ENCODE data around the gene HUNK. TPM values are rescaled to one million over a fixed set of nuclear protein-coding genes. Genes with fewer than 3 reads are reported as not detected.
"Not testable (repeated sequence)": the region's sequence is repeated elsewhere in the genome, so short reads cannot be mapped to it uniquely, and the experiment has no call there.

HUNK gene
- total RNA-seq, 1 donor from 2014 or later: 1.8 TPM

DNA sequence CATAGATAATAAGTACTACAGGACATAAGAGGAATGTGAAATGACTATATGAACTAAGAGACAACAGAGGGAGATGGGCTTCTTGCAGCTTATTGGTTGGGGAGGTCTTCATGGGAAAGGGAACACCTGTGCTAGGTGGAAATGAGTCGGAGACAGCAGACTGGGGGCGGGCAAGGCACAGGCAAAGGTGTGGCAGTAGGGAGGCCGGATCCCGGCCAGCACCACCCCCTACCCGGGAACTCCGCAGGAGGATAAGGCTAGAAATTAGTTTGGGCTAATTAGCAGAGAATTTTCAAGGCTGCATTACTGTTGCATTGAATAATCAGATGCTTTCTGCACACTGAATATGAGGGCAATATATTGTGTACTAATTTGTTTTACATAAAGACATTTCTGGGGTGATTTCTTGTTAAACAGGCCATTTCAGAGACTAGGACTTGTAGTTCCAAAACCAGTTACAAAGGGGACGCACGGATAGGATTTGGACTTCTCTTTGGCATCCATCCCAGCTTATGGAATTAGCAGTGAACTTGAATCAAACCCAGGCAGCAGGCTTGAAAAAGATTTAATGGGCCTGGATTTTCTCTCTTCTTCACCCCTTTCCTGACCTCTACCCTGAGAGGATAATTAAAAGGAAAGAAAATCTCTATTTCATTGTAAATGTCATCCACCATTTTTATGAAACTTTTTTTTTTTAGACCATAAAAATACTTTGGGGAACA lies 2.2 kb upstream of the HUNK start:
- no peak for DNase-seq (ENCODE audit: low read depth)

DNA sequence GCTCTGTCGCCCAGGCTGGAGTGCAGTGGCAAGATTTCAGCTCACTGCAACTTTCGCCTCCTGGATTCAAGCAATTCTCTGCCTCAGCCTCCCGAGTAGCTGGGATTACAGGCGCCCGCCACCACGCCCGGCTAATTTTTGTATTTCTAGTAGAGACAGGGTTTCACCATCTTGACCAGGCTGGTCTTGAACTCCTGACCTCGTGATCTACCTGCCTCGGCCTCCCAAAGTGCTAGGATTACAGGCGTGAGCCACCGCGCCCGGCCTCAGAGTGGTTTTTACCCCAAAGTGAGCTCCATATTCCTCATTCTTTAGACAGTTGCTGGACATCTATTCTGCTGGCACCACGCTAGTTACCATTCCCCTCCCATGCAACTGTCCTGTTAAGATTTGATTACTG lies 1.4 kb upstream of the HUNK start:
- DNase-seq (ENCODE audit: low read depth): not testable (repeated sequence)

DNA sequence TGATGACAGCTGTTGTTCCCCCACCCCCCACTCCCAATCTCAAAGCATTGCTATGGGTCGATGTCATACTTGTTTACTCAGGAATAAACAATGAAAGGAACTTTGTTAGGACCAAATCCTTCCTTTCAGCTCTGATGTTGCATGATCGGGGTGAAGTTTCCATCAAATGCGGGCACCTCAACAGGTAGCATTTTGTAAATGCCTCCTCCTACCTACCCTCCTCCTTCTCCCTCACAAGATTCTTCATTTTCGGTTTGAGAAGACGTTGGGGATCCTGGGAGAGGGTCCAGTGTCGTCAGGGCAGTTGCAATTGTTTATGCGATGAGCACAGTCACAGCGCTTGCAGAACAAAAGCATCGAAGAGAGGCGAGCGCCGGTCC lies 758 bp upstream of the HUNK start:
- no peak for DNase-seq (ENCODE audit: low read depth)

DNA sequence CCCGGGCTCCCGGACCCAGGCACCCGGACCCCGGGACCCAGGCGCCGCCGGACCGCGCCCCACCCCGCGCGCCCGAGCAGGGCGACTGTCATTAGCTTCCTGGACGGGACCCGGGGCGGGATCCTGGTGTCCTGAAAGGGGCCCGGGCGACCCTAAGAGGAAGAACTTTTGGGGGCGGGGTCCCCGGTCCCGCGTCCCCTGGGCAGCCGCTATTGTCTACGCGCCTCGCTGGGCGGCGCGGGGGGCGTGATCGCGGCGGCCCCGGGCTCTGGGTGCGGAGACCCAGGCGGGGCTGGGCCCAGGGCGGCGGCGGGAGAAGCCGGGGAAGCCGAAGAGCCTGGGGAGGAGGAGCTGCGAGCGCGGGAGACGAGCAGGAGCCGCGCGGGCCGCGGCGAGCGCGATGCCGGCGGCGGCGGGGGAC lies 465 bp downstream of the HUNK start:
- DNase-seq (ENCODE audit: low read depth): no peak

DNA sequence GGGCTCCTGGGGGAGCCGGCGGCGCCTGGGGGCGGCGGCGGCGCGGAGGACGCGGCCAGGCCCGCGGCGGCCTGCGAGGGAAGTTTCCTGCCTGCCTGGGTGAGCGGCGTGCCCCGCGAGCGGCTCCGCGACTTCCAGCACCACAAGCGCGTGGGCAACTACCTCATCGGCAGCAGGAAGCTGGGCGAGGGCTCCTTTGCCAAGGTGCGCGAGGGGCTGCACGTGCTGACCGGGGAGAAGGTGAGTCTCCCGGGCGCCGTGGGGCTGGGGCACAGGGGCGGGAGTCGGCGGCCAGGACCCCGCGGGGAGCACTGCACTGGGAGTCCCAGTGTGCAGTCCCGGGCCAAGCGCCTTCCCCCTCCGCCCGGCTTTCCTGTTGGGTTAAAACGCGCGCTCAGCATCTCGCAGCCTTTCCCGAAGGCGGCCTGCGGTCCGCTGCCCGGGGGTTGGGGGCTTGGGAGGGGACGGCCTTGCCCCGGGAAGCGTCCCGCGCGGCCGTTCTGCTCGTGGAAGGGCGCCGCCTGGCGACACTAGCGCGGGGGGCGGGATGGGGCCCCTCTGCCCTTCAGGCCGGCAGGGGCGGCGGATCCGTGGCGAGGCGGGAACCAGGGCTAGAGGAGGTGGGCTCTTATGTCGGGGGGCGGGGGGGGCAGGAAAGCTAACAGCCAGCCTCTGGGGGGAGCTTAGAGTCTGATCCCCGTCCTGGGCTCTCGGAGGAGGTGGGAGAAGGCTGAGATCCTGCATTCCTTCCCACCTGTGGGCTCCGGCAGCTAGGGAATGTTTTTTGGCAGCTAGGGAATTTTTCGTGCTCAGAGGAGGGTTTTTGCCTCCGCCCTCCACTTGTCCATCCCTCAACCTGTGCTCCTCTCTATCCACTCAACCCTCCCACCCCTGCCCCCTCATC lies 1.1 kb downstream of the HUNK start:
- DNase-seq (ENCODE audit: low read depth): no peak

DNA sequence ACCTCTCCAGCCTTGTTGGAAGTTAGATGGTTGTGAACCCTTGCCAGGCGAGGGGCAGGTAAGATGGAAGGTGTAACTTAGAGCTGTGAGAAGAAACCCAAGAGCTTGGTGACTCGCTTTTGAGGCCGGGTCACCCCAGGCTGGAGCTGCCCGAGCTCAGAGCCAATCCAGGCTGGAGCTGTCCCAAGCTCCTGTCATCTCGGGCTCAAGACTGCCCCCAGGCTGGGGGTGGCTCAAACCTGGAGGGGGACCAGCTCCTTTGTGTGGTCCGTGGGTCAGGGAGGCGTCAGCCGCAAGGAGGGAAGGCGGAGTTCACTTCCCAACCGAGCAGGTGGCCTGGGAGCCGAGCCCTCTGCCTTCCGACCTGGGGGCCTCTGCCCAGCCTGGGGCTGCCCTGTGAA lies 2.0 kb downstream of the HUNK start:
- DNase-seq (ENCODE audit: low read depth): no peak

DNA sequence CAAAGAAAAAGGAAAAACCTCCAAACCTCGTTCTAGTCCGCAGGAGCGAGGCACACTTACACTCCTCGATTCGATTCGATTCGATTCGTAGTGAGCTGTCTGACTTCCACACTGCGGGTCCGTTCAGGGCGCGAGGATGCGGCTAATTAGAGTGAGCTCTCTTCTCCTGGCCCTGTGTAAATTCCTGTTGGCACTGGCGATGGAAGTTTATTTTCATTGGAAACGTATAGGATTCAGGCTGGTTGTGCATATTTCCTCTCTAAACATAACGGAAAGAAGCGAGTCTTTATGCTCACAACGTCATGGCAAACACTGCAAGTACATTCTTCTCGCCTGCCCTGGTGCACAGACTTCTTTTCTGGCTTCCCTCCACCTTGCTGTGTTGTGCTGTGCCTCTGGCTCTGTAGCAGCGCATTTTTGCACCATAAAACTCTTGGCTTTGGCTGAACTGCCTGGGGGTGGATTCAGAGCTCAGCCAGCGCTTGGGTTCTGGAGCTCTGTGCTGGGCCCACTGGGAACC lies 2.7 kb downstream of the HUNK start:
- no peak for DNase-seq (ENCODE audit: low read depth)

DNA sequence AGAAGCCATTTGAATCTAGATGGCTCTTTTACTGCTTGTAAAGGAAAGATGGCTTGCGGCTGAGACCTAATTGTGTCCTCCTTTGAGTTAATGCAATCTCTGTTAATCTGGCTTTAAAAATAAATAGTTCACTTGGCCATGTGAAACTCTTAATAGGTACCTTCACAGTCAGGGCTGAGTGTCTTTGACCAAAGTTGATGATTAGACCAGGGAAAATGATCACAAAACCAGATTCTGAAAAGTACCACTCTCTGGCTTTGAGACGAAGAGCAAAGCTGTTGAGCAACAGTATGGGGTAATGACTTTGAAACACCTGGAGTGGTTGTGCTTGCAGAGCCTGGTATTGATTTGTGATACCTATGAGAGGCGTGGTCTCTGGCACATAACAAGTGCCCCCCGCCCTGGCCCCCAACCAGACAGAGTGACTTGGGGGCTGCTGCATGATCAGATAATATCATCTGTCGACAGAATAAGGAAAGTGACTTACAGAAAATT lies 4.7 kb downstream of the HUNK start:
- DNase-seq (ENCODE audit: low read depth): peak; percentile 77

DNA sequence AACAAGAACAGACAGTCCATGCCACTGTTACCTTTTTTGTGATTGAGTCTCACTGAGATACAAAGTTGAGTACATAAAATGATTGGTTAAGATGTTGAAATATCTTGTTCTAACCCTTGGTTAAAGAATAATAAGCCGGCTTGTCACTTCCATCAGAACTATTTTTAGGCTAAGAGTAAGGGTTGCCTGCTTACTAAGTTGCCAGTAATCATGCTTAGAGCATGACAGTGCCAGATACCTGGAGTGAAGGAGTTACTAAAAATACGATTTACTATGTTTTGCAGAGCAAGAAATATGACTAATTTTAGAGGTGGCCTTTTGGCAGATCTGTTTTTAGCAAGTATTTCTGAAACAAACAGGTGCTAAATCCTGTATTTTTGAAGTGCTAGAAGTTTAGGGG lies 6.0 kb downstream of the HUNK start:
- DNase-seq (ENCODE audit: low read depth): peak; percentile 88

DNA sequence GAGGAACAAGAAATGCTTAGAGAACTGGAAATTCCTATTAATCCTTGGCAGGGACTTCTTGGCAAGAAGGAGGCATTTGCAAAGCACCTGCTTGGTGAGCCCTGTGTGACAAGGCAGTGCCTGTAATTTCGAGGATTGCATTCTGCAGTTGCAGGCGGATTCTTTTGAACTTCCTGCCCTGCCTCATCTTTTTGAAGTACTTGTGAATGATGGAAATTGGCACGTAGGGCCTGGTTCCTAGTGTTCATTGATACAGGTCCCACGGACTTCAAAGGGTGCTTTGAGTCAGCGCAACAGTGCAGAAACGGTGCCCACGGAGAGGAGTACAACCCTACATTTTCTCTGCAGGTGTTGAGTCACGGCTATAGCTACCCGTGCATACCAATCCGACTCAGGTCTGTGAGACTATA lies 6.4 kb downstream of the HUNK start:
- DNase-seq (ENCODE audit: low read depth): no peak

DNA sequence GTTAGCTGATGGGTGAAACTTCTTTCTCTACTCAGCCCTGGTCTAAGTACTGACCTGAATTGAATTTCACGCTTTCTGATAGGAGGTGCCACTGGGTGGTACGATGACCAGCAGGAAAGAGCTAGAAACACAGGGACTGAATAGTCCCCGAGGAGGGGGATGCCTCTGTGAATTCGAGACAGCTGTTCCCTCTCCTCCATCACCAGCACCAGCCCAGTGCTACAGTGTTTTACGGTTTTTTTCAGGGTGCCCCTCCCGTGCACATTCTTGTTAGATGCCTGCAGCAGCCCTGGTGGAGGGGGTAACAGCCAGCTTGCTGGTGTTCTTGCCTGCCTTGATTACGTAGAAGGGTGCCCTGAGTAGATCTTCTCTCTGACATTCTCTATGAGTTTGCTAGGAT lies 7.1 kb downstream of the HUNK start:
- DNase-seq (ENCODE audit: low read depth): no peak

DNA sequence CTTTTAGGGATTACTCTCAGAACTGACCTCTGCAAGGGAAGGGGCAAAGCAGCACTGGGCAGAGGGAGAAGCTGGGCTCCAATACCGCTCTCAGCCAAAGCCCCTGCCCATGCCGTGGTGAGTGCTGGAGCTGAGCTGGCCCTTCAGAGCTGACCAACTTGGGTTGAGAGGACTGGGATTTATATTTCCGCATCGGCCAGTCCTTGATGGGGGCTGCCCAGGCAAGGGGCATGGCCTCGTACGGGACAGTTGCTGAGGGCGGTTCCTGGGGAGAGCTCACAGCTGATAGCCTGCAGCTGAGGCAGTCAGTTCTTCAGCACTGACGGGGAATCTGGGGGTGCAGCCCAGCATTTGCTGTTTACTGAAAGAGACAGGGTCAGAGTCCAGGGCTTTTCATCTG lies 8.0 kb downstream of the HUNK start:
- DNase-seq (ENCODE audit: low read depth): no peak

DNA sequence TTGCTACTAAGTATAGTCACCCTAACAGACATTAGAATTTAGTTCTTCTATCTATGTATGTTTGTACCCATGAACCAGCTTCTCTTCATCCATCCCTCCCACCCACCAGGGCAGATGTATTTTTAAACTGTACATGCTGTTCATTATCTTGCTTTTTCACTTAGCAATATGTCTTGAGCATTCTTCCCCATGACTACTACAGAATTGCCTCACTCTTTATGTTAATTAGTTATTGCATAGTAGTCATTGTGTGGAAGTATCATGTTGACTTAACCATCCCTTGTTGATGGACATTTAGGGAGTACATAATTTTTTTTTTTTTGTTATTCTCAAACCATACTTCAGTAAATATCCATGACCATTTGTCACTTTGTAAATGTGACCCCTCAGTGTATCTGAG lies 9.9 kb downstream of the HUNK start:
- no peak for DNase-seq (ENCODE audit: low read depth)

DNA sequence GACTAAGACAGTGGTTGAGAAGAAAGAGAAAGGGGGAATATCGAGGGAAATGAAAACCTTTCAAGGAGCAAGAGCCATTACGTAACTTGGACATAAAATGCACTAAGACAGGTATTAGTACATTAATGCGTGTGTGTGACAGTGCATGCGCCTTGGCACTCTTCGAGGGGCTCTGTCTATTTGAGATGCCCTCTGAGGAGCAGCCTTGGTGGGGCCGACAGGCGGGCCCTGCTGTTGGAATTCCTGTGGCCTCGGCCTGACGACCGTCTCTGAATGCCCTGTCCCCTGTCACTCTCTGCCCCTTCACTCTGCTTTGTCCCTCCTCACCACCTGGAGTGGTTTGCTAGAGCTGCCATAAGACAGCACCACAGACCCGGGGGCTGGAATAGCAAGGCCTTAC lies 12.3 kb downstream of the HUNK start:
- DNase-seq (ENCODE audit: low read depth): no peak

DNA sequence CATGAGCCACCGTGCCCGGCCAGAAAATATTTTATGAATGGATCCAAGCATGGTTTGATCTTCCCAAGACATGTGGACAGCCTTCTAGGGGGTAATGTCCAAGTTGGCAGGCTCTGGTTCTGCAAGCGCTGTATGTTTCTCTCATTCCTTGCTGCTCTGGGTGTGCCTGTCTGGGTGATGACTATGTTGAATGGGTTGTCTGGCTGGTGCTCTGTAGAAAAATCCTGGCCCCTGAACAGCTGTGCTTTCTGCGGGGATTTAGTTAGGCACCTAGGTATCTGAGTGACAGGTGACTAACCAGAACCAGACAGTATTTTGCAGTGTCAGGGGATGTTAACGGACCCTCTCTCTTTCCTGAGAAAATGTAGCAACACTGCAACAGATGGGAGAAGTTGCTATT lies 14.1 kb downstream of the HUNK start:
- DNase-seq (ENCODE audit: low read depth): no peak

DNA sequence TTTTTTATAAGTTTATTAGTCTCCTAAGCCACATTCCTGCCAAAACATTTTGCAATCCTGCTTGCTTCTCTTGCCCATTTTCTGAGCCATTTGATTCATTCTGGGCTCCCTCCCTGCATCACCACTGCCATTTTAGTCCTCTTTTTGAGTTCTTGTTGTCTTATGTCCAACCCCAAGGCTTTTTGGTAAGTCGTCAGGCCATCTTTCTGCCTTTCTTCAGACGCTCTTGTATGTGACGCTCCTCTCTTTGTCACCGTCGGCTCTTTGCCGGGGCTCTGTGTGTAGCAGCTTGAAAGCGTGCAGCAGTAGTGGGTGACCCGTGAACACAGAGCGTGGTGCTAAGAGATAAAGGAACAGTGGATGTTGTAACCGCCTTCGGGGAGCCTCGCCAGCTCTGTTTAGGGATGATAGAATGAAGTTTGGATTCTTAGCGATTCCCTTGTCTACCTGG lies 14.6 kb downstream of the HUNK start:
- no peak for DNase-seq (ENCODE audit: low read depth)

DNA sequence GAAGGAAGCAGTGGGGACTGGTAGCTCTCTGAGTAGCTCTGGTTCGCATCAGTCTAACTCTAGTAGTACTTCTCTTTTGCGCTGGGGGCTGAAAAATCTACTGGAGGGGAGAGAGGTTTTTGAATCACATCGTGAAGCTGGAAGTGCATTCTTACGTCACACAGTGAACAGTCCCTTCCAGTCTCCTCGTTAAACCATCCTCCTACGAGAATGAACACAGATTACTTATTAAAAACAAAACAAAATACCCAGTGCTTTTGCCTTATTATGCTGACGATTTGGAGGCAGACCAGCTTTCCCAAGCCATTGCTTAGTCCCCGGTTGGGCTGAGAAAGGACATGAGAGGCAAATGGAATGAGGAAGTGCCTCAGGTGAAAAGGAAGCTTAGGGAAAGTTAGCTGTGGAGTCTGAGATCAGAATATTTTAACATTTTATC lies 16.1 kb downstream of the HUNK start:
- peak; percentile 97 for DNase-seq (ENCODE audit: low read depth)

DNA sequence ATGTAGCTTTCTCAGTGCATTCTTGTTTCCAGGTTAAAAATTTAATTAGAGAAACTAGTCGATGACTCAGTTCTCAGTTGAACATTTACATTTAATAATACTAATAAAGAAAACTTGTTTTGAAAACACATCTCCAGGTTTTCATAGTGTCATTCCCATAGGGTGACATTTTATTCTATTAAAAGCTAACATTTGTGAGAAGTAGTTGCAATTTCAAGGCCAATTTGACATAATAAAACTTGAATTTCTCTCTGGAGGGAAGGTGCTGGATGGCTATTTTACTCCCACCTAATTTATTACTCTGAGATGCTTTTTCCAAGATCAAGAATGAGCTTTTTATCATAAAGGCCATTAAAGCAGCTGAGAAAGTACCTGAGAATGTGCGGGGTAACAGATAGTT lies 16.6 kb downstream of the HUNK start:
- DNase-seq (ENCODE audit: low read depth): no peak

DNA sequence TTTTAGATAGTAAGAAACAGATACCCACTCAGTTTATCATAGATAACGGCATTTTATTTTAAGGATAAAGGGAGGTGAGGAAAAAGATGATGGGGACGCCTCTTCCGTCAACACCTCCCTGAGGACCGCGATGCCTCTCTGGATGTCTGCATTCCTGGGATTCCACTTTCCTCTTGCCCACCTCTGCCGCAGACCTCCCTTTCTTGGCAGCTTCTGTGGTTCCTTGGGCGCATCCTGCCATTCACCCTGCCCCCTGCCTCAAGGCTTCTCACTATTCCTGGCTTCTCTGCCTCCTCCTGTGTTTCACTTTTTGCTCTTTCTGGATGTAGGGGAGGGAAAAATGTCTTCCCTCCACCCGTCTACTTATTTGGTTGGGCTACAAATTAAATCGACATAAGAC lies 19.9 kb downstream of the HUNK start:
- no peak for DNase-seq (ENCODE audit: low read depth)

DNA sequence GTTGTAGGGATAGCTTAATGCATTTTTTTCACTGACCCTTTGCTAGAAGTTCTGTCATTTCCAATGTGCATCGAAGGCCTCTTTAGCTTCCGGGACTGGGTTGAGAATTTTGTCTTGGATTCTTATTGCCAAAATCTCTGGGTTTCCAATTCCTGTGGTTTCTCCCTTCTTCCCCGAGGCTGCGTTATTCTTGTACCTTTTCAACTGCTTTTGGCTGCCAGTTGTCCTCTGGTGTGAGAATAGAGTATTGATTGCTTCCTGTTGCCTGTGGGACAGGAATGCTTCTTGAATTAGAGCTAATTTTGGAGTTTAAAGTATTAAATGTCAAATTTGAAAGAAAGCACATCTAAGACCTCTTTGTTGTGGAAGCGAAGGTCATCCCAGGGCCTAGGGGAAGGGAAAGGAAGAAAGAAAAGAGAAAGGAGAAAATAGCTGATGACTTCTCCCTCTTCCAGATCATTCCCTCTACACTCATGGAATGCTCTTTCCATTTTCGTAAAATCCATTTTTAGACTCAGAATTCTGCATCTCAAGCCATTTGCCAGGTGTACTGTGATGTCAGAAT lies 21.1 kb downstream of the HUNK start:
- no peak for DNase-seq (ENCODE audit: low read depth)

DNA sequence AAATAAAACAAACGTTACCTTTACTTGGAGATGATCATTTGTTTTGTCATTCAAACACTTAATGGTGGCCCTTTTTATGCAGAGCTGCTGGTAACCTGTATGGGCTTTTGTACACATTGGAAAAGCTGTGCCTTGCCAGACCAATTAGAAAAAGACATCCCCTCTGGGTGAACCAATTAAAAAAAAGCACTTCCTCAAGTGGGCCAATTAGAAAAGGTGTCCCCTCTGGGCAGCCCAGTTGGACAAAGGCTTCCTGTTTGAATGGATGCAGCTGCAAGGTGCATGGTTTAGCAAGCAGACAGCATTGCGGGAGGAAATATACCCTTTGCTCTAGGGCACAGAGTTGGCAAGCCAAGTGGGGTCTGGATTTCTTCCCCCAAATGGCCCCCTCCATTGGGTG lies 21.6 kb downstream of the HUNK start:
- DNase-seq (ENCODE audit: low read depth): no peak

DNA sequence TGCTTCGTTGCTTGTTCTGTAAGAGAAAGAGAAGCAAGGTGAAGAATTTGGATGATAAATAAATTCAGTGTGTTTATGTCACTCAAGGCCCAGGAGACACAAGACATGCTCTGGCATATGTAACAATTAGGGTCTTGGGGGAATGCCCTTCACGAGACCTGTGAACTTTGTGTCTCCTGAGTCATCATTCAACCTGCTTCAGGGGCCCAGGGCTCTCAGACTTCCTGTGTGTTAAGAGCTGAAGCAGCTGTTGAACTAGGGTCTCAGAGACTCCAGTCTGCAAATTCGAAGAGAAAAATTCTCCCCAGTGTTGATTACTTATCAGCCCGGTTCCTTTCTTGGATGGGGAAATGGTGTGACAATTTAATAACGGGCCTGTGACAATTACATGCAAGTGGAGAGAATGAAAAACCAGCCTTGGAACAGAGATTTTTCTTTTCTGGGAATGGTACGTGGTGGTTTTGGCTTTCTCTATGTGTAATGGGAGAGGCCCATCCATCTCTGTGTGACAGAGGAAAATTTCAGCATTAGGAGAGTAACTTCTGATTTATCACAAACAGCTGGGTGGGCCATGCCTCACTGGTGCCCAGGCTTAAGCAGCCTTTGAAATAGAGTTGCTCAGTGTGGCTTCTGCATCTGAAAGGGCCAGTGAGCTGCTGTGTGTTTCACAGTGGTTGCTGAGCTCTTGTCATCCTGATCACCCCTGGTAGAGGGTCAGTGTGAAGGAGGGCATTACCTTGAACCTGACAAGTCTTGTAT lies 22.4 kb downstream of the HUNK start:
- no peak for DNase-seq (ENCODE audit: low read depth)

Measured in renal cortical epithelial cell (primary cell).